ENCODE measurements around the gene SLC52A3.
"Not testable (repeated sequence)": the region's sequence is repeated elsewhere in the genome, so short reads cannot be mapped to it uniquely, and the experiment has no call there.

SLC52A3 gene

GRCh38 chr20:768426-768978 lies at the start of gene SLC52A3:
SLC52A3 (minus strand) TSS chr20:768500; CDS start chr20:765774, 2,726 bp downstream.
- no peak for DNase-seq (ENCODE audit: low read depth in 2 of 2)

DNA sequence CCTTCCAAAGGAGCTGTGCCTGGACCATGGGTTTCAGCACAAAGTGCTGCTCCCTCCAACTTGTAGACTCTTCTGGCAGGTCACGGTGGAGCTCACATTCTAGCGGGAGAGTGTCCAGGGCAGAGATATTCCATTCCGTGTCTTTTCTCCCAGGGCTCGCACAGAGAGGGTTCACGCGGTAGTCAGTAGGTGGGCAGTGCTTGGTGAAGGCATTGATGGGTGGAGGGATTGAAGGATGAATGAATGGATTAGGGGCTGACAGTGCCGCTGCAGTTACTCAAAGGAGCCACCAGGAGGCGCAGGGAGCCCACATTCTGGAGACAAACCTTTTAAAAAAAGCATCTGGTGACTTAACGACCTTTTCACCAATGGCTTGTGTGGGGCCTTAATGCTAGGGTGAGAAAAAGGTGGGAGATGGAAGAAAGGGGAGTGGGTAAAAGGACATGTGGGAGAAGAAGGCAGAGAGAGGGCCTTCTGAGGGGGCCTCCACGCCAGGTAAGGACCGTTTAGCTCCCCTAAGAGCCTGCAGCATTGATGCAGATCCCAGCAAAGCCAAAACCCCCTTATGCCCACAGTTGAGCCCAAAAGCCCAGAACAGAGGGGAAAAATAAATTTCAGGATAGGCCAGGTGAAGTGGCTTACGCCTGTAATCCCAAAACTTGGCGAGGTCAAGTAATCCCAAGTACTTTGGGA lies 47.8 kb upstream of the SLC52A3 start:
- peak; percentile 19 to 24 for DNase-seq (ENCODE audit: low read depth in 2 of 2)

GRCh38 chr20:815226-815625 lies 46.9 kb upstream of the SLC52A3 start:
- no peak for DNase-seq (ENCODE audit: low read depth in 2 of 2)

- DNase-seq (ENCODE audit: low read depth in 2 of 2), result no peak
These were observed 45.1 kb upstream of the SLC52A3 start for GRCh38 chr20:813390-813789.

GRCh38 chr20:812435-812814 lies 44.1 kb upstream of the SLC52A3 start:
- not testable (repeated sequence) for DNase-seq (ENCODE audit: low read depth in 2 of 2)

DNA sequence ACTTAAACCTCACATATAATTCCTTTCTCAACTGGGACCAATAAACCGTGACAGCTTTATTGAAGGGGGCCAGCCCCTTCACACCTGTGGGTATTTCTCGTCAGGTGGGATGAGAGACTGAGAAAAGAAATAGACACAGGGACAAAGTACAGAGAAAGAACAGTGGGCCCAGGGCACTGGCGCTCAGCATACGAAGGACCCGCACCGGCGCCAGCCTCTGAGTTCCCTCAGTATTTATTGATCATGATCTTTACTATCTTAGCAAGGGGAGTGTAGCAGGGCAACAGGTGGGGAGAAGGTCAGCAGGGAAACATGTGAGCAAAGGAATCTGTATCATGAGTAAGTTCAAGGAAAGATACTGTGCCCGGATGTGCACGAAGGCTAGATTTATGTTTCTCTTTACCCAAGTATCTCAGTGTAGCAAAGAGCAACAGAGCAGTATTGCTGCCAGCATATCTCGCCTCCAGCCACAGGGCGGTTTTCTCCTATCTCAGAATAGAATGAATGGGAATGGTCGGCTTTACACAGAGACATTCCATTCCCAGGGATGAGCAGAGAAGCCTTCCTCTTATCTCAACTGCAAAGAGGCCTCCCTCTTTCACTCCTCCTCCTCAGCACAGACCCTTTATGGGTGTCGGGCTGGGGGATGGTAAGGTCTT lies 43.6 kb upstream of the SLC52A3 start:
- DNase-seq (ENCODE audit: low read depth in 2 of 2), result not testable (repeated sequence)

DNA sequence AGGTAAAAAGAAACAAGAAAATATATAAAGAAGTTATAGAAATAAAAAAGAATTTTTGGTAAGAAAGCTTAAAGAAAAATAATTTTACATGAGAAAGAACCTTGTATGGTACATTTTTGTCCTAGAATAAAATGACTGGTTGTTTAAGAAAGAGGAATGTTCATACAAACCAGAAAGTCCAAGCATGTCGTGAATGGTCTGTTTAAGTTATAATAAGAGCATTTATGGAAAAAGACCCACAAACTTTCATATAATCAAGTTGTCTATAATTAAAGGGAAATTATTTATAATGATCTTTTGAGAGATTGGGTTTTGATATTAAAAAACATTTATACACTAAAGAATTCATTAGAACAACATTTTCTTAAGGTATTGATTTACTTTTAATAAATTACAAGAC lies 37.4 kb upstream of the SLC52A3 start:
- no peak for DNase-seq (ENCODE audit: low read depth in 2 of 2)

DNA sequence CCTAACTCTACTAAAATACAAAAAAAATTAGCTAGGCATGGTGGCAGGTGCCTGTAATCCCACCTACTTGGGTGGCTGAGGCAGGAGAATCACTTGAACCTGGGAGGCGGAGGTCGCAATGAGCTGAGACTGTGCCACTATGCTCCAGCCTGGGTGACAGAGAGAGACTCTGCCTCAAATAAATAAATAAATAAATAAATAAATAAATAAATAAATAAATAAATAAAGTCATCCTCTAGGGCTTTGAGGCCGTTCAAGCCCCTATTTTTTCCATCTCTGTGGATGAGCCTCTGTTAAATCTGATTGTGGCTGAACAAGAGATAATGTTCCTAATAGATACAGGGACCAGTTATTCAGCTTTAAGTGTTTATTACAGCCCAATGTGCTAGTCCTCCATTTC lies 33.4 kb upstream of the SLC52A3 start:
- DNase-seq (ENCODE audit: low read depth in 2 of 2), result no peak

DNA sequence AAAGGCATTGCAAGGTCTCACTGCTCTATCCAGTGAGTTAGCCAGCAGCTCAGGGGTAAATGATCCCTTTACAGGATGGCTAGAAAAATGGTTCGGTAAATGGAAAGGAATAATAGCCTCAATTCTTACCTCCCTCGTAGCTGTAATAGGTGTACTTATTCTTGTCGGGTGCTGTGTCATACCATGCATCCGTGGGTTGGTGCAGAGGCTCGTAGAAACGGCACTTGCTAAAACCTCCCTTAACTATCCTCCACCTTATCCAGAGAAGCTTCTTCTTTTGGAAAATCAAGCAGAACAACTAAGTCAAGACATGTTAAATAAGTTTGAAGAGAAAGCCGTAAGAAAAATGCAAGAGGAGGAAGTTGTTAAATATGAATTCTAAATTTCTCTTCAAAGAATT lies 31.7 kb upstream of the SLC52A3 start:
- DNase-seq (ENCODE audit: low read depth in 2 of 2), result not testable (repeated sequence)

DNA sequence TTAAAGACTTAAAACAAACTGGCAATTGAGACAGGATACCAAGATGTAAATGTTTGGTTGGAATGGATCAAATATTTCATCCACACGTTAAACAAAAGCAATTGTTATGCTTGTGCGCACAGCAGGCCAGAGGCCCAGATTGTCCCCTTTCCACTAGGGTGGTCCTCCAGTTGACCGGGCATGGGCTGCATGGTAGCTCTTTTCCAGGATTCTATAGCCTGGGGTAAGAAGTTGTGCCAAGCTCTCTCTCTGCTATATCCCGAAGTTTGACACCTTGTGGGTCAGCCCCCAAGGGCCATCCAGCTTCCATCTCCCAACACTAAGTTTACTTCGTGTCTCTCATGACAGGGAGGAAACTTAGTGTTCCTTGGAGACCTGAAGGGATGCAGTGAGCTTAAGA lies 30.4 kb upstream of the SLC52A3 start:
- not testable (repeated sequence) for DNase-seq (ENCODE audit: low read depth in 2 of 2)

- DNase-seq (ENCODE audit: low read depth in 2 of 2), result no peak
These were observed 28.6 kb upstream of the SLC52A3 start for GRCh38 chr20:796921-797320.

DNA sequence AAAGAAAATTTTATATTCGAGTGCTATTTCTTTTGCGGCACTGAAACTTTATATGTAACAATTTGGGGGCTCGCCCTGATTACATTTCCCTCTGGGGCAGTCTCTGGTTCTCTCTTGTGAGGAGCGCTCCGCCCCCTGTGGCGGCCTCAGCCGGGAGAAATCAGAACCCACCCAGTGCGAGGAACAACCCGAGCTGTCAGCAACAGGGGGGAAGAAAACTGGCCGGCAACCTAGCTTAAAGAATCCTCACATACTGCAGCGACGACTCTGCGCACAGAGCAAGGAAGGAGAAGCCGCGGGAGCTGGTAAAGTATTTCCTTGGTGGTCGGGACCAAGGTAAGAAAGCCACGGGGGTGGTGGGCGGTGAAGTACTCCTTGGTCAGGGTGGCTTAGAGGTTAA lies 23.9 kb upstream of the SLC52A3 start:
- DNase-seq (ENCODE audit: low read depth in 2 of 2), result no peak

DNA sequence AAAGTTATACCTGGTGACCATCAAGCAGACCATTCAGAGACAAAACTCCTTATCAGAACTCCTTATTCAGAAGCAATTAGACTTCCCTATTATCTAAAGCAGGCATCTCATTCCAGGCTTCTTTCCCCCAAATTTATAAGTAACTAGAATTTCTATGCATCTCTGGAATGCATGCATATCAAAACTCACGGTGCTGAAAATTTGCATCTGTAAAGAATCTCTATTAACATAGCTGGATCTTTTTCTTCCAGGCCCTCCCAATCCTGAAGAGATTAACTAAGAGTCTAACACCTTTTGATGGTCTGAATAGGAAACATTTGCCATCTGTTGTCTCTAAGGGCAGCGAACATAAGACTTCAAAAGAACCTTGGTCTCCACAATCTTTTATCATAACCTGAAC lies 22.8 kb upstream of the SLC52A3 start:
- no peak for DNase-seq (ENCODE audit: low read depth in 2 of 2)

GRCh38 chr20:787825-788224 lies 19.5 kb upstream of the SLC52A3 start:
- no peak for DNase-seq (ENCODE audit: low read depth in 2 of 2)

DNA sequence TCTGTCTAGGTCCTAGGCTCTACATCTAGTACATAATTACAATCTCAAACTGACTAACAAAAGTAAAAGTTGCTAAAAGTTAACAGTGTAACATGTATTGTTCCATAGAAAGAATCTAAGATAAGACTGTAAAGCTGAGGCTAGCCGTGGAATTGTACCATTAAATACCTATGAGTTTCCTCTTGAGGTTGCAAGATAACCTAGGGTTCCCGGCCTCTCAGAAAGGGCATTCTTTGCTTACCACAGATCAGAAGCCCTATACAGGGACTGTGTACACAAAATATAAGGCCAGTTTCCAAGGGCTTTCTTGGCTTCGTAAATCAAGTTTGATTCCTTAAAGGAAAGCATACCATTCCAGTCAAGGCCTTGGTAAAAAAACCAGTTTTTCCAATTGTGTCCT lies 11.5 kb upstream of the SLC52A3 start:
- no peak for DNase-seq (ENCODE audit: low read depth in 2 of 2)

- DNase-seq (ENCODE audit: low read depth in 2 of 2), result no peak
These were observed 7.9 kb upstream of the SLC52A3 start for GRCh38 chr20:776165-776564.

- DNase-seq (ENCODE audit: low read depth in 2 of 2), result no peak
These were observed 7.4 kb upstream of the SLC52A3 start for GRCh38 chr20:775679-776135.

- no peak for DNase-seq (ENCODE audit: low read depth in 2 of 2)
These were observed 6.4 kb upstream of the SLC52A3 start for GRCh38 chr20:774660-775057.

DNA sequence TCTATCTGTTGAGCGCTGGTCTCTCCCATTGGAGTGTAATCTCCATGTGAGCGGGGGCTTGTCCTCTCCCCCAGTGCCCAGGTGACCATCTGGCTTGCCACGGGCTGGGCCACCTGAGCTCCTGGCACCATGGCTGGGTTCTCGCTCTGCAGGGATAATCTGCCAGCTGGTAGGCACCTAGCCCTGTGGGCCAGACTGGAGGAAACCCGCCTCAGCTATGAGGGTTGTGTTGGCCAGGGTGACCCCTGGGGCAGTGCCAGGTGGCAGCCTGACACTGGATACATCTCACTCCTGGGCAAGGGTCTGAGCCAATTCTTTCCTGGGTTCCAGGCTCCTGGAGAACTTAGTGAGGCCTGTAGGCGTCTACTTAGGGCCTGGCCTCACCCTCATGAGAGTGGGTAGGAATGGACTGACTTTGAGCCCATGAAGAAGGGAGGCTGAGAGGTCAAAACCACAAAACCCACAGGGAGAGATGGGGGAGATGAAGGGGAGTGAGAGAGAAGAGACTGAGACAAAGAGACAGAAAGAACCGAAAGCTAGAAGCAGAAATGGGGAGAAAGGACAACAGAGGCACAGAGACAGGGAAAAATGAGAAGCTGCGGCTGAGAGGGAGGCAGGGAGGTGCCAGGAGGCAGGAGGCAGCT lies 5.8 kb upstream of the SLC52A3 start:
- no peak for DNase-seq (ENCODE audit: low read depth in 2 of 2)

GRCh38 chr20:772806-773205 lies 4.5 kb upstream of the SLC52A3 start:
- DNase-seq (ENCODE audit: low read depth in 2 of 2), result no peak

DNA sequence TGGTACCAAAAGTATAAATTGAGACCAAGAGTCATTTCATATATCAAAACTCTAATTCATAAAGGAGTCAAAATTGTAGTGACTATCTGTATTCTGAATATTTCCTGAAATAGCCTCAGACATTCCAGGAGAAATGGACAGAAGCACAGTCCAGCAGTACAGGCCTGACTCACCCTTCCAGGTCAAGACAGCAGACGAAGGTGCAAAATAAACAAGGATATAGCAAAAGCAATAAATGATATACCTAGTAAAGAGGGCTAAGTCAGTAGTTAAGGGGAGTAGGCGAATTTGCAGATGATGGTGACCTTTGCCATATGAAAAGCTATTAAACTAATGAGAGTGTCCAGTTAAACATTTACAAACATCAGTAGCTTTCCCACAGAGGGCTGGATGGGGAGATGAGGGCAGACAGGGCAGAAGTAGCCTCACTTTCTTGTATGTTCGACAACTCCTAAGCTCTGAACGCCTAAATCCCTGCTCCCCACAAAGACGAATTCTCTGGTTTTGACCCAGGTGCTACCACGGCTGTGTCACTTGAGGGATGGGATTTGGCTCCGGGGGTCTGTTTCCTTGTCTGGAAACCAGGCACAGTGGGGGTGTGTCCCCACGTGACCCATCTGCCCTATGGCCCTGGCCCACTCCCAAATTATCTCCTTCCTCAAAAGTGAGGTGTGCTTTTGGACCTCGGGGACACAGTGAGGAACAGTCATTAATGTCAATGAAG lies 3.6 kb upstream of the SLC52A3 start:
- DNase-seq (ENCODE audit: low read depth in 2 of 2), result no peak

GRCh38 chr20:770691-771090 lies 2.4 kb upstream of the SLC52A3 start:
- DNase-seq (ENCODE audit: low read depth in 2 of 2), result no peak

Data from stimulated activated CD8-positive, alpha-beta memory T cell treated with anti-CD3 and anti-CD28 coated beads, Interleukin-15, amount 100 ng/mL, for 4 hours (primary cell).